HG03469 (cell line): Measurements from ENCODE around the gene DHDDS.
A peak's percentile ranks its signal among the peaks of the same experiment; 100 is the strongest.

Source experiments
- ATAC-seq: cut with Tn5 transposase; IDR thresholded peaks from one replicate; pipeline ENCODE4 v1.9.1; 2021; ENCODE audit warnings: mild to moderate bottlenecking, moderate library complexity, moderate number of reproducible peaks; ENCODE audit not compliant: unreplicated experiment

The DHDDS gene

GRCh38 chr1:26417111-26417759, 14.9 kb upstream of the DHDDS start:
- ATAC-seq = no peak

GRCh38 chr1:26418865-26419349, 13.2 kb upstream of the DHDDS start:
- ATAC-seq = no peak

GRCh38 chr1:26419494-26419893, 12.6 kb upstream of the DHDDS start:
- no peak for ATAC-seq

GRCh38 chr1:26429721-26430120, 2.4 kb upstream of the DHDDS start:
- no peak for ATAC-seq

- ATAC-seq = no peak
Measured at GRCh38 chr1:26432793-26433192, 672 bp downstream of the DHDDS start.

GRCh38 chr1:26434161-26434752, 2.1 kb downstream of the DHDDS start:
- no peak for ATAC-seq

- no peak for ATAC-seq
Measured at GRCh38 chr1:26438041-26438440, 5.9 kb downstream of the DHDDS start.

GRCh38 chr1:26440259-26440658, 8.1 kb downstream of the DHDDS start:
- ATAC-seq = no peak

- no peak for ATAC-seq
Measured at GRCh38 chr1:26449868-26450267, 17.7 kb downstream of the DHDDS start.

- ATAC-seq = no peak
Measured at GRCh38 chr1:26450908-26451307, 18.8 kb downstream of the DHDDS start.

GRCh38 chr1:26452459-26453183, 20.5 kb downstream of the DHDDS start:
- ATAC-seq = no peak

- no peak for ATAC-seq
Measured at GRCh38 chr1:26459148-26459547, 27.0 kb downstream of the DHDDS start.

- no peak for ATAC-seq
Measured at GRCh38 chr1:26459573-26460031, 27.5 kb downstream of the DHDDS start.

- no peak for ATAC-seq
Measured at GRCh38 chr1:26468911-26469310, 36.8 kb downstream of the DHDDS start.

- ATAC-seq = no peak
Measured at GRCh38 chr1:26469558-26469957, 37.4 kb downstream of the DHDDS start.

- no peak for ATAC-seq
Measured at GRCh38 chr1:26470878-26471497, 38.9 kb downstream of the DHDDS start.

GRCh38 chr1:26471498-26472319, 39.6 kb downstream of the DHDDS start:
- ATAC-seq = peak; percentile 4

GRCh38 chr1:26472320-26472900, 40.3 kb downstream of the DHDDS start, which contains the start of gene HMGN2:
TSS of gene HMGN2 (plus strand) at chr1:26472440. CDS start at chr1:26472613, 173 bp downstream.
- ATAC-seq = peak; percentile 21

- peak; percentile 62 for ATAC-seq
Measured at GRCh38 chr1:26472901-26473845, 41.1 kb downstream of the DHDDS start.
